Ovary (tissue), 9 donors: Measurements from ENCODE around the gene MMS19. TPM values are rescaled to one million over a fixed set of nuclear protein-coding genes. Genes with fewer than 3 reads are reported as not detected.

Experiments used
- DNase-seq, 5 donors: peaks; one replicate each; pipeline ENCODE4 v3.0.0-alpha.2; 2019 to 2020
- H3K27ac ChIP-seq, 2 donors: fragments of 200-600 bp; one replicate each; pipeline versions ENCODE4 v1.5.1 to v1.8.0; 2019 to 2022
- H3K27me3 ChIP-seq: fragments of 200-600 bp; one replicate; pipeline ENCODE4 v1.8.0; 2022
- H3K36me3 ChIP-seq: fragments of 200-600 bp; sonication (generic); one replicate; pipeline ENCODE4 v1.5.1; 2019
- H3K4me1 ChIP-seq: one replicate; pipeline ENCODE4 v1.8.1; 2013; ENCODE audit warnings: mild to moderate bottlenecking, moderate library complexity; ENCODE audit not compliant: insufficient read depth
- H3K4me3 ChIP-seq: fragments of 200-600 bp; sonication (generic); one replicate; pipeline ENCODE4 v1.5.1; 2017
- H3K9me3 ChIP-seq, 2 donors: fragments of 200-600 bp in 1 of 2; sonication (generic) in 1 of 2; one replicate each; pipeline versions ENCODE4 v1.5.1 to v1.8.1; 2013 to 2019; ENCODE audit warnings: mild to moderate bottlenecking in 1 of 2, moderate library complexity in 1 of 2
- CTCF ChIP-seq, 3 donors: fragments of 450-650 bp in 2 of 3; fragments of 200-600 bp in 1 of 3; IDR thresholded peaks; one replicate each; pipeline versions ENCODE4 v1.5.1 to v1.8.0; 2016 to 2022; ENCODE audit warnings: antibody characterized with exemption in 3 of 3, mild to moderate bottlenecking in 1 of 3
- EP300 ChIP-seq: sonication (generic); formaldehyde crosslinking; IDR thresholded peaks from one replicate; pipeline ENCODE4 v1.6.1; 2017; ENCODE audit warnings: antibody characterized with exemption
- POLR2A ChIP-seq: fragments of 450-650 bp; IDR thresholded peaks from one replicate; pipeline ENCODE4 v1.6.1; 2017; ENCODE audit warnings: antibody characterized with exemption, mild to moderate bottlenecking, moderate library complexity
- WGBS, 3 donors: extraction: QIAGEN DNeasy Blood & Tissue Kit in 1 of 3; methylation state at CpG; one replicate each; pipeline versions ENCODE4 v1.1.5 to v1.1.7; 2013 to 2017; 5-methylcytosine and 5-hydroxymethylcytosine counted together
- intact Hi-C, 4 donors: fragments of 100-400 bp; cut with DNase I; formaldehyde crosslinking; loops; one replicate each; pipeline versions ENCODE4 v1.11.0 to v1.15.1; 2022 to 2023
- polyA plus RNA-seq, 2 donors: library from polyadenylated mRNA; stranded (reverse); fragments of 200-250 nt in 1 of 2; fragments of 350-450 nt in 1 of 2; fragmentation: Illumina TruSeq in 1 of 2; extraction: RNeasy Lipid Tissue Mini Kit (QIAGEN cat#74804) in 1 of 2; gene quantifications; one replicate each; pipeline ENCODE4 v1.2.3, GENCODE V29; 2013 to 2014
- total RNA-seq, 7 donors: library from RNA; depleted of rRNA in 2 of 7; stranded (reverse); fragments of >200 nt in 2 of 7; fragmentation: NEBNext Ultra II Directional in 3 of 7; extraction: Animal tissue kit (Norgen Biotek cat#: 25700) in 3 of 7; gene quantifications; one replicate each; pipeline versions ENCODE4 v1.1.0 to v1.2.4, GENCODE V29; 2016 to 2023
- donor health status: DM: no; HTN: no; CAD: no; lungs with moderate emphysema.
- donor health status: DM: no; HTN: no; CAD: no.
- donor health status: Bipolar disorder and iron deficiency.
- donor health status: DM: yes; HTN: yes; CAD: no.
- donor health status: DM: no; HTN: no; CAD: no.
- donor health status: DM: yes; HTN: yes; CAD: no.

MMS19 gene
- total and polyA plus RNA-seq, 9 donors: 45.3 to 63.6 (median 56.4) TPM

DNA sequence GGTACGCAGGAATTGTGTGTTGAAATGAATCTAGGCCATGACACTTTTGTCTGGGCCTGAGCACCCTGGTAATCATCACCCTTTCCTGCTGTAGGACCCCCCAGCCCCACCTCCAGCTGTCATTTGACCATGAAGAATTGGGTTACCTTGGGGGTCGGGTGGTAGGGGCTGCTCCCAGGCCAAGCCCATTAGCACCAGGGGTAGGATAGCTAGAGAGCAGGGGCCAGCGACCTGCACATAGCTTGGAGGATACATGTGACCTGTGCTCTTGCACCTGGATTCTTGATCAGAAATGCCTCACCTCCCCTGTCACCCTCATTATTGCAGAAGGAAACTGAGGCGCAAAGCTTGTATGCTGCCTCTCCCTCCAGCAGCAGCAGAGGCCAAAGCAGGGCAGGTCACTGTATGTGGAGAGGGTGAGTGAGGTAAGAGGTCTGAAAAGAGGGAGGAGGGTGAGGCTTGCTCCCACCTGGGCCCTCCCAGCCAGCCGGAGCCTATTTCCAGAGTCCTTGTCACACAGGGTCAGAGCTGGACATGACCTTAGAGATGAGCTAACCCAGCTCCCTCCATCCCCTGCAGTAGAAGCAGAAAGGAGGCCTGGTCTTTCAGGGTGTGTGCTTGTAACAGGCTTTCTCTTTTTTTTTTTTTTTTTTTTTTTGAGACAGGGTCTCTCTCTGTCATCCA is 39.1 kb upstream of the MMS19 start:
- no peaks in the 10 kb centered on the region for H3K9me3 ChIP-seq
- H3K27ac ChIP-seq: no peak overlapping the region
- intact Hi-C loops: no loop called here
- H3K4me3 ChIP-seq: no peak overlapping the region
- TF ChIP-seq CTCF (IDR thresholded peaks at IDR 0.05) (no peak), EP300 (no peak), POLR2A (no peak)
- H3K36me3 ChIP-seq: no peaks in the 10 kb centered on the region
- peaks cover 11% of the 10 kb centered on the region for H3K4me1 ChIP-seq
- no peak for DNase-seq
- no peaks in the 10 kb centered on the region for H3K27me3 ChIP-seq
- WGBS, 3 donors: 94% methylated on average over 5 of the region's 5 CpGs

DNA sequence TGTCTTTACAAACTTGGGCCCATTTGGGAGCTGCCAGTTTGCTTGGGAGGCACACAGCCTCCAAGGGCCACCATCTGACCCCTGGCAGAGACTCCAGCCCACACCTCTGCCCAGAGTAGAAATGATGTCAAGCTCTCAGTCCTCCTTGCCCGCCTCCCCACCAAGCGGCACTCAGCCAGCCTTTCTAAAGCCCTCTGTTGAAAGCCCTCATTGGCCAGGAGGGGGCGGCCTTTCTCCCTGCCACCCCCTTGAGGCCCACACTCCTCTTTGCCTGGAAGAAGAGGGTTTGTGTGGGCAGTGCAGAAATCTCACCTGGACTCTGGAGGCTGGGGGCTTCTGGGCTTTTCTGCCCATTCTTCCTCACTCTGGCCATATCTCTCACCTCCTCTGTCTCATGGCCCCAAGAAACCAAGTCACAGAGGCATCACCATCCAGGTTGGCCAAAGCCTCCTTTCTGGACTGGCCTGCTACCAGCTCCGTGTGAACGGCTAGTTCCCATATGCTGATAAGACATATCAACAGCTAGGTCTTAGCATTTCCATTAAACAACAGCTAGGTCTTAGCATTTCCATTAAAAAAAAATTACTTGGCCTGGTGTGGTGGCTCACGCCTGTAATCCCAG is 36.6 kb upstream of the MMS19 start:
- no peak overlapping the region for H3K27ac ChIP-seq
- no peak for DNase-seq
- WGBS, 3 donors: 78 to 84% (median 84%) methylated on average over 6 of the region's 6 CpGs

DNA sequence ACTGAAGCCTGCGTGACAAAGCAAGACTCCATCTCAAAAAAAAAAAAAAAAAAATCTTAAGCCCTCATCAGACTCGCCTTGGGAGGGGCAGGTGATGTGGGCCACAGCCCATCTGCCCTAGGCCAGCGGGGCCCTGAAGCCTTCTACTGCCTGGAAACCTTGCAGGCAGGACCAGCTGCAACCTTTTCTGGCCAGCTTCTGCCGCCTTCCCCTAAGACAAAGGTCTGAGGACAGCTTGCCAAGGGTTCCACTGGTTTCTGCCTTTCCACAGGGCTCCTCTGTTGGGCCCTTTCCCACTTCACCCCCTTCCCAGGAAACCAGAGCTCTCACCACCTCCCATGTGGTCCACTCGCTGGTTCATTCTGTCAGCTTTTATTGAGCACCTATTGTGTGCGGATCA is 35.7 kb upstream of the MMS19 start:
- DNase-seq: no peak
- no peaks in the 10 kb centered on the region for H3K27me3 ChIP-seq
- H3K4me3 ChIP-seq: no peak overlapping the region
- no peaks in the 10 kb centered on the region for H3K36me3 ChIP-seq
- no peaks in the 10 kb centered on the region for H3K4me1 ChIP-seq
- no peak for TF ChIP-seq EP300
- TF ChIP-seq POLR2A: no peak
- intact Hi-C loops: no loop called here
- H3K9me3 ChIP-seq: no peaks in the 10 kb centered on the region
- WGBS, 3 donors: 80 to 96% (median 84%) methylated on average over 6 of the region's 6 CpGs
- H3K27ac ChIP-seq: no peak overlapping the region

More for the DNA sequence above, 36.6 kb upstream of the MMS19 start:
- Histone ChIP-seq H3K27me3 (no peaks in the 10 kb centered on the region), H3K4me3 (no peak overlapping the region), H3K9me3 (no peaks in the 10 kb centered on the region), H3K36me3 (no peaks in the 10 kb centered on the region), H3K4me1 (peaks cover 3% of the 10 kb centered on the region)
- intact Hi-C loops: no loop called here
- no peak for TF ChIP-seq POLR2A
- TF ChIP-seq EP300: no peak
- TF ChIP-seq CTCF (IDR thresholded peaks at IDR 0.05): no peak

DNA sequence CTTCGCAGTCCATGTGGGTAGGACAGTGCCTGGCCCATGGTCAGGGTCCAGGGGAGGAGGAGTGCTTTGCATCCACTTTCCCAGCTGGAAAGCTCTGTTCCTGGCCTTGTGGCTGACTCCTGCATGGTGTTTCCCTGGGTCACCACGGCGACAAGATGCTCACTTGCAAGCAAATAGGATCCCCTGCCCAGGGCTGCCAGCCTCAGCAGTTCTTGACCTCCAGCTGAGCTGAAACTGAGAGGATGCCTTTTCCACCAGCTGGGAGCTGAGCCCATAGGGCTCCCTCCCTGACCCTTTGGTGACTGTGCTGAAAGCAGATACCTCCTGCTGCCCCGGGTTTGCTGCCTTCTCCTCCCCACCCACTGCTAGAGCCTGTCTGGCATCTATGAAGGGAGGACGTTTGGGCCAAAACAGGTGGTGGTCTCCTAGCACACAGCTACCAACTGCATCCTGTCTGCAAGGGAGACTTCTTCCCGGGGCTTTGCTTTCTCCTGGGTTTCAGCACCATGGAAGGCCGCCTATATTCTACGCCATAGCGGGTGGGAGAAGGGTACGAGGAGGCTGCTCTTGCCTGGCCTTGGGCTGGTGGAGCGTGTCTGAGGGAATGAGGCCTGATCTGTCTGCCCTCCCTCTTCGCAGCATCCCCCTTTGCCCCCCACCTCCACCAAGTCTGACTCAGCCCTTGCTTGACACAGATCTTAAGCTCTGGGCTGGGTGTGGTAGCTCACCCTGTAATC is 34.9 kb upstream of the MMS19 start:
- intact Hi-C loops: no loop called here
- 64 to 70% (median 67%) methylated on average over 12 of the region's 12 CpGs for WGBS, 3 donors

More for the DNA sequence above, 34.9 kb upstream of the MMS19 start:
- no peaks in the 10 kb centered on the region for H3K36me3 ChIP-seq
- H3K27ac ChIP-seq: no peak overlapping the region
- H3K4me3 ChIP-seq: no peak overlapping the region
- no peak for TF ChIP-seq CTCF (IDR thresholded peaks at IDR 0.05)
- TF ChIP-seq POLR2A: no peak
- no peak for TF ChIP-seq EP300
- H3K4me1 ChIP-seq: no peaks in the 10 kb centered on the region
- no peaks in the 10 kb centered on the region for H3K9me3 ChIP-seq
- no peak for DNase-seq
- no peaks in the 10 kb centered on the region for H3K27me3 ChIP-seq
